ENCODE data around the gene GAL3ST1. TPM values are rescaled to one million over a fixed set of nuclear protein-coding genes. Genes with fewer than 3 reads are reported as not detected.

GAL3ST1 gene
- total RNA-seq, 6 donors from 2014 or later = 1.7 to 8.4 (median 3.5) TPM

DNA sequence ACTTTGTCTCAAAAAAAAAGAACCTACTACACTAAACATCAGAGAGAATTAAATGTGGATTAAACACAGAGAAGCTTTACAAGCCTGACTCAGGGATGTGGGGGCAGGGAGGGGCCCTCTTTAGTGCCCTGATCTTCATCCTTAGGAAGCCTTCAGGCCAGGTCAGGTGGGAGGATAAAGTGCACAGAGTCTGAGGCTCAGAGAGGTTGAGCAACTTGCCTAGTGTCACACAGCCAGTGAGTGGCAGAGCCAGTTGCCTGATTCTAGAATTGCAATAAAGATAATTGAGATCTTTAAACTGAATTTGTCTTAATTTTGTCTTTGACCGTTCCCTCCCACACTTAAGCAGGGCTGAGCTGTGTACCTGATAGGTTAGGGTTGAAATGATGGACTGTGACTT, 35.1 kb downstream of the GAL3ST1 start:
- H3K27me3 ChIP-seq = peaks cover 0 to 4% (median 0%) of the 10 kb centered on the region in 4 donors
- H3K9me3 ChIP-seq = no peaks in the 10 kb centered on the region
- H3K27ac ChIP-seq = no peak overlapping the region
- TF ChIP-seq CTCF (IDR thresholded peaks at IDR 0.05) (no peak), POLR2AphosphoS5 (IDR thresholded peaks at IDR 0.05) (no peak), POLR2A (IDR thresholded peaks at IDR 0.05) (no peak), EP300 (IDR thresholded peaks at IDR 0.05) (no peak)
- no peaks in the 10 kb centered on the region for H3K36me3 ChIP-seq
- no peak overlapping the region for H3K4me3 ChIP-seq
- peaks cover 4 to 12% (median 6%) of the 10 kb centered on the region in 4 donors for H3K4me1 ChIP-seq
- 79 to 100% methylated on average over 1 of the region's 1 CpG for WGBS, 2 donors
- DNase-seq (no peak), ATAC-seq (ENCODE audit: low FRiP score in 2 of 2) (no peak)

- TF ChIP-seq POLR2AphosphoS5 (IDR thresholded peaks at IDR 0.05) = no peak
- TF ChIP-seq CTCF (IDR thresholded peaks at IDR 0.05) = no peak
- TF ChIP-seq POLR2A (IDR thresholded peaks at IDR 0.05) = no peak
- no peak for TF ChIP-seq EP300 (IDR thresholded peaks at IDR 0.05)
- no peak overlapping the region for H3K27ac ChIP-seq
- H3K4me3 ChIP-seq = no peak overlapping the region
- ATAC-seq (ENCODE audit: low FRiP score in 2 of 2) = no peak
- H3K9me3 ChIP-seq = no peaks in the 10 kb centered on the region
- H3K4me1 ChIP-seq = peaks cover 4 to 12% (median 6%) of the 10 kb centered on the region in 4 donors
- H3K27me3 ChIP-seq = peaks cover 0 to 4% (median 0%) of the 10 kb centered on the region in 4 donors
- DNase-seq = no peak
- 90 to 94% methylated on average over 6 of the region's 6 CpGs for WGBS, 2 donors
- H3K36me3 ChIP-seq = no peaks in the 10 kb centered on the region
Measured at GRCh38 chr22:30538280-30538679, 36.2 kb downstream of the GAL3ST1 start.

DNA sequence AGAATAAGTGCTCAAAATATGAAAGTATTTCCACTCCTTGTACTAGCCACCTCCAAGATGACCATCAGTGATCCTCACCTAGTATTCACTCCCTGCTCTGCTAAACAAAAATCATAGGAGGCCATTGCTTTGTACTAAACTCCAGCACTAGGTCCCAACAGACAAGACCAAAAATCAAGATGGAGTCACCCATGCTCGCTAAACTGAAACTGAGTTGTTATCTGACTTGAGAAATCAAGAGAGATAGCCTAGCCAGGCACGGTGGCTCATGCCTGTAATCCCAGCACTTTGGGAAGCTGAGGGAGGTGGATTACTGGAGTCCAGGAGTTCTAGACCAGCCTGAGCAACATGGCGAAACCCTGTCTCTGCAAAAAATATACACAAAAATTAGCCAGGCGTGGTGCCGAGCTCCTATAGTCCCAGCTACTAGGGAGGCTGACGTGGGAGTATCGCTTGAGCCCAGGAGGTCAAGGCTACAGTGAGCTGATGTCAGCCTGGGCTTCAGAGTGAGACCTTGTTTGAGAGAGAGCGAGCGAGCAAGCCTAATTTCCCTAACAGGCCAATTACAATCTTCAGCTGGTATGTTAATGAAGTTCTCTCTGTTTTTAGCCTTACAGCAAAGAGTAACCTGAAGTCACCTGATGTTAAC, 37.3 kb downstream of the GAL3ST1 start:
- DNase-seq (no peak), ATAC-seq (ENCODE audit: low FRiP score in 2 of 2) (no peak)
- Histone ChIP-seq H3K4me3 (no peak overlapping the region), H3K36me3 (no peaks in the 10 kb centered on the region), H3K4me1 (peaks cover 0 to 6% (median under 1%) of the 10 kb centered on the region in 4 donors), H3K27me3 (peaks cover 0 to 4% (median 0%) of the 10 kb centered on the region in 4 donors), H3K9me3 (no peaks in the 10 kb centered on the region), H3K27ac (no peak overlapping the region)
- WGBS, 2 donors = 86 to 92% methylated on average over 8 to 9 of the region's 9 CpGs
- TF ChIP-seq POLR2A (IDR thresholded peaks at IDR 0.05) = no peak
- no peak for TF ChIP-seq CTCF (IDR thresholded peaks at IDR 0.05)
- no peak for TF ChIP-seq POLR2AphosphoS5 (IDR thresholded peaks at IDR 0.05)
- TF ChIP-seq EP300 (IDR thresholded peaks at IDR 0.05) = no peak

GRCh38 chr22:30535182-30535581, 39.3 kb downstream of the GAL3ST1 start:
- 84 to 90% methylated on average over 4 of the region's 4 CpGs for WGBS, 2 donors
- peaks cover 0 to 4% (median 0%) of the 10 kb centered on the region in 4 donors for H3K27me3 ChIP-seq
- H3K36me3 ChIP-seq = no peaks in the 10 kb centered on the region
- no peaks in the 10 kb centered on the region for H3K4me1 ChIP-seq
- no peak overlapping the region for H3K27ac ChIP-seq
- ATAC-seq (ENCODE audit: low FRiP score in 2 of 2) (no peak), DNase-seq (no peak)
- no peak overlapping the region for H3K4me3 ChIP-seq
- TF ChIP-seq EP300 (IDR thresholded peaks at IDR 0.05) (no peak), POLR2AphosphoS5 (IDR thresholded peaks at IDR 0.05) (no peak), CTCF (IDR thresholded peaks at IDR 0.05) (no peak), POLR2A (IDR thresholded peaks at IDR 0.05) (no peak)
- no peaks in the 10 kb centered on the region for H3K9me3 ChIP-seq
